ENCODE results near the gene MXRA7. TPM values are rescaled to one million over a fixed set of nuclear protein-coding genes. Genes with fewer than 3 reads are reported as not detected.

Gene MXRA7
- total RNA-seq, 8 experiments from 2014 or later = 19.7 to 214 (median 106) TPM

DNA sequence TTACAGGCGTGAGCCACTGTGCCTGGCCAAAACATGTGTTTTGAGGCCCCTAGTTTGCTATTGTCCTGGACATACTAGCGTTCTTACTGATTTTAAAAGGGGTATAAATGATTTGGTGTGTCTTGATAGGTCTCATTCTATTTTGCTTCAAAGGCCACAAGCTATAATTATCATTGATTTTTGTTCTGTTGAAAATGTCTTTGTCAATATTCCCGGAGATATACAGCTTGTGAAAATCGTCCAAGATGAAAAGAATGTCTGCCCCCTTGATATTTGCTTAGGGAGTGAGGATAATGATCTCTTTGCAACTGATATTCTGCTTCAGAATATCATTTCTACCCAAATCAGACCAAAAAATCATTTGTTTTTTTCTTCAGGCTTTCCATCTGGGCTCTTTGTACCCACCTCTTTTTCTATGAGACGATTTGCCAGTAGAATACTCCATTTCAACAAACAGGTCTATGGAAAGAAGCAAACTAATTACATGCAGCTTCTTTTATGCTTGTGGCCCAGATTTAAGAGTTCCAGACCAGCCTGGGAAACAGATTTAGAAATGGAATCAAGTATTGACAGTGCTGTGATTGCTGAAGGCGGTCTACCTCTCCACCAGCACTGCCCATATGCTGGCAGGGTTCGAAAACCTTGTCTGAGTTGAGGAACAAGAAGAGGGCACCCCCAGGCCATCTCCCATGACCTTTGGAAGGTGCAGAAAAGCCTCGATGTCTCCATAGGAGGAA is 53.1 kb downstream of the MXRA7 start:
- no peak for ATAC-seq (replicated peaks in 6 of 8)
- Histone ChIP-seq H3K27ac (no peak overlapping the region), H3K4me1 (replicated peaks in 1 of 2) (peaks cover 17 to 23% of the 10 kb centered on the region in 2 donors), H3K4me3 (no peak overlapping the region)
- WGBS, 10 experiments = 39 to 80% (median 68%) methylated on average over 3 to 8 of the region's 8 CpGs; no CpG with 5 or more reads in 1 of the 10 experiments
- in situ Hi-C loops (cut with MboI; ENCODE audit: low pct_unique_long_range_greater_than_20kb in 2 of 9, low sequenced_read_pairs in 9 of 9, unreplicated experiment in 9 of 9) = no loop called here

DNA sequence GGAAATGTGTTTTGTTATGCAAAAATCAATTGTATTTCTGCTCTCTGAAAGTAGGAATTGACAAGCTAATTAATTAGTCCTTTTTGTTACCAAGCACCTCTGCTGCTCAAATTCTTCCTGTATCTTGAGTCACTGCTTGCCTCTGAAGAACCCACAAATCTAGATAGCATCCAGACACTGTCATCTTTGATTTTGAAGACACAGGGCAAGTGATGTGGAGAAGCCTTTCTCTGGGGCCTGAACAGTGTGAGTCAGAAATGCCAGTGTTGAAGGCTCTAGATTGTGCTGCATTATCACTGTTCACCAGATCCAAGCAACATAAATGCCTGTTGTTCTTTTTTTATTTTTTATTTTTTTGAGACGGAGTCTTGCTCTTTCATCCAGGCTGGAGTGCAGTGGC is 56.4 kb downstream of the MXRA7 start:
- in situ Hi-C loops (cut with MboI; ENCODE audit: low pct_unique_long_range_greater_than_20kb in 2 of 9, low sequenced_read_pairs in 9 of 9, unreplicated experiment in 9 of 9) = no loop called here
- no peak for ATAC-seq (replicated peaks in 6 of 8)
- Histone ChIP-seq H3K27ac (no peak overlapping the region), H3K4me1 (replicated peaks in 1 of 2) (peaks cover 9 to 11% of the 10 kb centered on the region in 2 donors), H3K4me3 (no peak overlapping the region)
- WGBS, 10 experiments = 100% methylated on average over 1 of the region's 1 CpG; no CpG with 5 or more reads in 9 of the 10 experiments

DNA sequence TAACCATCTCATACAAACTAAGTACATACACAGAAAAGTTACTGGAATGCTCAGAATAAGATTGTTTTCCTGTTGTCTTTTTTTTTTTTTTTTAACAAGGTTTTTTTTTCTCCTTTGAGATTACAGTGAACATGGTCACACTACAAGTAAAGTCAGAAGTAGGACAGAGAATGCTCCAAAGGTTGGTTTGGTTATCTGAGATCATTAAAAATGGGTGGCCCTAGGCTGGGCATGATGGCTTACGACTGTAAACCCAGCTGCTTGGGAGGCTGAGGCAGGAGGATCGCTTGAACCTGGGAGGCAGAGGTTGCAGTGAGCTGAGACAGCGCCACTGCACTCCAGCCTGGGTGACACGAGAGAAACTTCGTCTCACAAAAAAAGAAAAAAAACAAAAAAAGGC is 60.3 kb downstream of the MXRA7 start:
- in situ Hi-C loops (cut with MboI; ENCODE audit: low pct_unique_long_range_greater_than_20kb in 2 of 9, low sequenced_read_pairs in 9 of 9, unreplicated experiment in 9 of 9) = no loop called here
- WGBS, 10 experiments = 49 to 100% (median 91%) methylated on average over 1 to 5 of the region's 5 CpGs

DNA sequence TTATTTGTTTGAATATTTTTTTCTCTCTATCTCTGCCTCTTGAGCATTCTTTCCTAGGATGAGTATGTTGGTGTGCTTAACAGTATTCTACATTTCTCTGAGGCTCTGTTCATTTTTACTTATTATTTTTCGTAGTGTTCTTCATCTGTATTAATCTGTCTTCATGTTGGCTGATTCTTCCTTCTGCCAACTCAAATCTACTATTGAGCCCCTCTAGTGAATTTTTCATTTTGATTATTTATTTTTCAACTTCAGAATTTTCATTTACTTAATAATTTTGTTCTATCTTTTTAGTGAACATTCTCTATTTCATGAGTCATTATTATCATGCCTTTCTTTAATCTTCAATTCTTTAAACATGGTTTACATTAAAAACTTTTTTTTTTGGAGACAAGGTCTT is 64.1 kb downstream of the MXRA7 start:
- Histone ChIP-seq H3K4me3 (no peak overlapping the region), H3K27ac (no peak overlapping the region), H3K4me1 (replicated peaks in 1 of 2) (no peaks in the 10 kb centered on the region)
- no peak for ATAC-seq (replicated peaks in 6 of 8)
- in situ Hi-C loops (cut with MboI; ENCODE audit: low pct_unique_long_range_greater_than_20kb in 2 of 9, low sequenced_read_pairs in 9 of 9, unreplicated experiment in 9 of 9) = no loop called here
- 0 to 90% (median 44%) methylated on average over 1 of the region's 1 CpG; no CpG with 5 or more reads in 1 of the 10 experiments for WGBS, 10 experiments

More for the DNA sequence above, 60.3 kb downstream of the MXRA7 start:
- no peak overlapping the region for H3K27ac ChIP-seq
- no peak for ATAC-seq (replicated peaks in 6 of 8)
- no peaks in the 10 kb centered on the region for H3K4me1 ChIP-seq (replicated peaks in 1 of 2)
- no peak overlapping the region for H3K4me3 ChIP-seq

DNA sequence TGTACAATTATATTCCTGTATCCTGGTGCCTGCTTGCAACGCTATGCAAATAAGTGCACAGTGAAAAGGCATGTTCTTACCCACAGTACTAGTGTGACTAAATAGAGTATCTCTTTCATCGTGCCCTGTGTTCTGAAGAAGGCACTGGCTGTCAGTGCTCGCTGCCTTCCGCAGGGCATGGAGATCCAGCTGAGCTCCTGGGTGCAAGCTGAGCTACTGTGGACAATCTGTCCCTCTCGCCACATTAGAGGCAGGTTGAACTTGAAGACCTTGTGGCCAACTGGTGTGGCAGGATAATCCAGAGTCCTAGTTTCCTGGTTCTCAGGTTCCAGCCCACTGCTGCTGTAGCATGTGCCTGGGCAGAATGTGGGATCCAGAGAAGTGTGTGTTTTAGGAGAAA is 65.3 kb downstream of the MXRA7 start:
- H3K27ac ChIP-seq = no peak overlapping the region
- peak in 2 of 8 experiments; percentile 20 to 37 for ATAC-seq (replicated peaks in 6 of 8)
- 53 to 100% (median 84%) methylated on average over 1 to 5 of the region's 5 CpGs; no CpG with 5 or more reads in 4 of the 10 experiments for WGBS, 10 experiments
- H3K4me3 ChIP-seq = no peak overlapping the region
- in situ Hi-C loops (cut with MboI; ENCODE audit: low pct_unique_long_range_greater_than_20kb in 2 of 9, low sequenced_read_pairs in 9 of 9, unreplicated experiment in 9 of 9) = no loop called here
- H3K4me1 ChIP-seq (replicated peaks in 1 of 2) = peaks cover 4 to 11% of the 10 kb centered on the region in 2 donors

DNA sequence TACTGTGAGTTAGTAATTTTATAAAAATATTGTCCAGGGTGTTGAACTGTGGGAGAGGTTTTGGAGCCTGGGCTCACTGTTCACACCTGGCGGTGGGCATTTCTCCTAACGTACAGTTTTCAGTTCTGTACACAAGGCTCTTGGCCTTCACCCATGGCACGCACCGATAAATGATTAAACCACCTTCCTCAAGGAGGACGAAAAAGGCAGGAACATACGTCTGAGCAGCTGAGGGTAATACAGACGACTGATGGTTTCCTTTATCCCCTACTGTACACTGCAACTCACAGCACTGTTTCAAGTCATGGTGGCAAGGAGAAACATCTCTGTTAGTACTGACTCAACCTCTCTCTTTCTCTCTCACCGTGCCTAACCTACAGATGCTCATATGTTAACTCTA is 65.8 kb downstream of the MXRA7 start:
- Histone ChIP-seq H3K4me3 (no peak overlapping the region), H3K27ac (no peak overlapping the region), H3K4me1 (replicated peaks in 1 of 2) (peaks cover 4 to 14% of the 10 kb centered on the region in 2 donors)
- in situ Hi-C loops (cut with MboI; ENCODE audit: low pct_unique_long_range_greater_than_20kb in 2 of 9, low sequenced_read_pairs in 9 of 9, unreplicated experiment in 9 of 9) = no loop called here
- WGBS, 10 experiments = 64 to 90% (median 79%) methylated on average over 2 to 7 of the region's 8 CpGs; no CpG with 5 or more reads in 1 of the 10 experiments
- no peak for ATAC-seq (replicated peaks in 6 of 8)

DNA sequence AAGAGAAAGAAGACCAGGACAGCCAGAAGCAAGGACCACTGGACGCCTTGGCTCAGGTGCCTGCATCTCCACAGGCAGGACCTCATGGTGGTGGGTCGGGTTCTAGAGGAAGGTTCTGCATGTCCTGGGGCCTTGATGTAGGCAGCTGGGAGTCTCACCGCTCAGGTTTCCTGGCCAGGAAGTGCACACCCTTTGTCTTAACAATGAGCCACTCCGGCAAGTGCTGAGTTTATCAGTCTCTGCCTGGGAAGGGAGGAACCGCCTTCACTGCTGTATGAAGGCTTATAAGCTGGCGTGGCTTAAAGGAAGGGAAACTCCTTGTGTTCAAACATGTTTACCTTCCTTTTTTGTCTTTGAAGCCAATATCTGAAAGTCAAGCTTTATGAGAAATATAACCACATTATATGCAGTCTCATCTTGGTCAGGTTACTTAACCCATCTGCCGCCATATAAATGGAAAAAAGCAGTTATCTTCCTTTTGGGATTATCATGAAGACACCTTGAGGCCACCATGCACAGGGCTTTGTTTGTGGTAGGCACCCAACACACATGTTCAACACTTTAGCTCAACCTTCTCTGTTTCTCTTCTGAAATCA is 67.1 kb downstream of the MXRA7 start, which contains the start of gene ST6GALNAC1:
TSS of gene ST6GALNAC1 (minus strand) at position 205 of the 596 bp plus-strand sequence. CDS start at position 86, 119 bp downstream.
- ATAC-seq (replicated peaks in 6 of 8) = peak in 2 of 8 experiments; percentile 65 to 91
- in situ Hi-C loops (cut with MboI; ENCODE audit: low pct_unique_long_range_greater_than_20kb in 2 of 9, low sequenced_read_pairs in 9 of 9, unreplicated experiment in 9 of 9) = no loop called here

DNA sequence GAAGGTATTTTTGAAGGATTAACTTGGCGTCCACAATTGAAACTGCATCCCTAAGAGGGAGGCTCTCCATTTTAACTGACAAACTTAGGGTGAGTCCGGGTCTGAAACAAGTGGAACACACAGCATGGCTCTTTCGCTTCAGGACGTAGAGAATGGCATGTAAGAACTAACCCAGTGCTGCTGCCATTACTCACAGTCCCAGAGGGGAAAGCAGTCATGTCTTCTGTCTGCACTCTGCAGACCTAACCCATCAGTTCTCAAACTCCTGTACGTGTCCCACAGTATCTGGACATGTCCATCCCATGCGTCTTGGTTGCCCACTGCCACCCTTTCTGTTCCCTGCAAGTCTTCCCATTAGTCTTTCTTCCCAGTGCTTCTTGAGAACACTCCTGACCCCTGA is 67.8 kb downstream of the MXRA7 start:
- WGBS, 10 experiments = 20 to 100% (median 73%) methylated on average over 1 to 5 of the region's 6 CpGs; no CpG with 5 or more reads in 1 of the 10 experiments
- Histone ChIP-seq H3K4me3 (no peak overlapping the region), H3K27ac (no peak overlapping the region), H3K4me1 (replicated peaks in 1 of 2) (peaks cover 4 to 14% of the 10 kb centered on the region in 2 donors)
- no peak for ATAC-seq (replicated peaks in 6 of 8)
- in situ Hi-C loops (cut with MboI; ENCODE audit: low pct_unique_long_range_greater_than_20kb in 2 of 9, low sequenced_read_pairs in 9 of 9, unreplicated experiment in 9 of 9) = no loop called here

More for the DNA sequence above, 67.1 kb downstream of the MXRA7 start, which contains the start of gene ST6GALNAC1:
- no peak within 1 kb of the TSS for H3K4me3 ChIP-seq
- no peak within 1 kb of the TSS for H3K27ac ChIP-seq
- peaks cover 4 to 14% of the 10 kb centered on the region in 2 donors for H3K4me1 ChIP-seq (replicated peaks in 1 of 2)
- 20 to 100% (median 71%) methylated on average over 1 to 6 of the region's 7 CpGs; no CpG with 5 or more reads in 3 of the 10 experiments for WGBS, 10 experiments

DNA sequence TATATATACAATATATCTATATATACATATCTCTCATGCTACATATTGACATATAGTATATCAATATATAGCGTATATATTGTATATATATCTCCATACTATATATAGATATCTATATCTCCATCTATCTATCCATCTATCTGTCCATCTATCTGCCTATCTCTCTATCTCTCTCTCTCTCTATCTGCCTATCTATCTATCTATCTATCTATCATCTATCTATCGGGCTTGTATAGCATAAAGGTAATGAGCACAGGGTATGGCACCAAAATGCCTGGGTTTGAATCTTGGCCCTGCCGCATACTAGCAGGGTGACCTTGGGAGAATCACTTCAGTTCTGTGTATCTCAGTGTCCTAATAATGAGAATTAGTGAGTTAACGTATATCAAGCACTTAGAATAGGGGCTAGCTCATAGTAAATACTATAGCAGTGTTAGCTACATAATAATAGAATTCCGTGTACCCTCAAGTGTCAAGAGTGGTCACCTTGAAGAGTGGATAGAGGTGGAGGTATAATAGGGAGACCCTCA is 68.7 kb downstream of the MXRA7 start:
- H3K27ac ChIP-seq = no peak overlapping the region
- ATAC-seq (replicated peaks in 6 of 8) = no peak
- peaks cover 4 to 16% of the 10 kb centered on the region in 2 donors for H3K4me1 ChIP-seq (replicated peaks in 1 of 2)
- in situ Hi-C loops (cut with MboI; ENCODE audit: low pct_unique_long_range_greater_than_20kb in 2 of 9, low sequenced_read_pairs in 9 of 9, unreplicated experiment in 9 of 9) = no loop called here
- H3K4me3 ChIP-seq = no peak overlapping the region
- WGBS, 10 experiments = 53 to 100% (median 80%) methylated on average over 1 to 4 of the region's 5 CpGs; no CpG with 5 or more reads in 2 of the 10 experiments

DNA sequence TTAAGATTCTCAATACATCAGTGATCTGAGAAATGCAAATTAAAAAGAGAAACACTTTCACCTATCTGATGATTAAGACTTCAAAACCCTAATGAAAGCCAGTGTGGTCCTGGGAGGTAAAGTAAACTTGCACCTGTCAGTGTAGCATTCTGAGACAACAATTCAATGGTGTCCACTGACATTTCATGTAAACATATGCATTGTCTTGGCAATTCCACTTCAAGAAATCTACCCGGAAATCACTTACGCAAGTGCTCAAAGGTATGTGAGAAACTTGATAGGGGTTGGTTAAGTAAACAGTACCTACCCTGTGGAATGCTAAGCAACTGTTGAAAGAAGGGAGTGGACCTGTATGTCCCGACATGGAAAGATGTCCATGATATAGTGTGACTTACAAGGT is 69.3 kb downstream of the MXRA7 start:
- ATAC-seq (replicated peaks in 6 of 8) = no peak
- 35 to 93% (median 80%) methylated on average over 2 to 3 of the region's 3 CpGs; no CpG with 5 or more reads in 3 of the 10 experiments for WGBS, 10 experiments
- Histone ChIP-seq H3K4me1 (replicated peaks in 1 of 2) (peaks cover 6 to 16% of the 10 kb centered on the region in 2 donors), H3K4me3 (no peak overlapping the region), H3K27ac (no peak overlapping the region)
- in situ Hi-C loops (cut with MboI; ENCODE audit: low pct_unique_long_range_greater_than_20kb in 2 of 9, low sequenced_read_pairs in 9 of 9, unreplicated experiment in 9 of 9) = no loop called here

DNA sequence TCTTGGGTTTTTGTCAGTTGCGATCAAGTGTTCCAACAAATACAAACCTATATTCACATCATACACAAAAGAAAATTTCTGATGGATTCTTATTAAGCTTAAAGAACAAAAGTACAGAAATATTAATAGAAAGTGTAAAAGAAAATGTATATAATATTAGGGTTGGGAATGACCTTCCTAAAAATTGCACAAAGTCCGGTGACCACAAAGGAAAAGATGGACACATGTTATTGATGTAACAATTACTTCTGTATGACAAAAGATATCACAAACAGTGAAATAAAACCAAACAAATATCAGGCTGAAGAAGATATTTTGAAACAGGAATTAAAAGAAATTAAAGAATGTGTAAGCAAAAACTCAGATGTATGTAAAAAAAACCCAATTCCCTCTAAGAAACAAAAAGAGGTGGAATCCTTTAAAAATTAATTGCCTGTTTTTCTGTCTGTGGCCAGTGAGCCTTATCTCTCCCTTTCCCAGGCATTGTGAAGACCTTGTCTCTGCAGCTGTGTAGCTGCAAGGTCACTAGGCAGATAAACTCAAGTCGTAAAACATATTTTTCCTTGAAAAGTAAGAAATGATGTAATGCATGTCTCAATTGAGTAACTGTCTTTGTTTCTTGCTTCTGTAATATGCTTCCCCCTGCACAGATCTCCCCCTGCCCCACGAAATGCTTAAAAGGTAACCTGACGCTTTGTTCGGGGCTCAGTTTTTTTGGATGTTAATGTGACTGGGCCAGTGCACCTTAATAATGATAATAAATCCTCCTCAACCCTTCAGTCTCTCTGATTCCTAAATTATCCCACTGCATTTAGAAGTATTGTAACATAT is 70.0 kb downstream of the MXRA7 start:
- Histone ChIP-seq H3K4me3 (no peak overlapping the region), H3K4me1 (replicated peaks in 1 of 2) (peaks cover 11 to 16% of the 10 kb centered on the region in 2 donors), H3K27ac (no peak overlapping the region)
- no peak for ATAC-seq (replicated peaks in 6 of 8)
- 18 to 90% (median 65%) methylated on average over 2 to 6 of the region's 6 CpGs for WGBS, 10 experiments
- in situ Hi-C loops (cut with MboI; ENCODE audit: low pct_unique_long_range_greater_than_20kb in 2 of 9, low sequenced_read_pairs in 9 of 9, unreplicated experiment in 9 of 9) = no loop called here

DNA sequence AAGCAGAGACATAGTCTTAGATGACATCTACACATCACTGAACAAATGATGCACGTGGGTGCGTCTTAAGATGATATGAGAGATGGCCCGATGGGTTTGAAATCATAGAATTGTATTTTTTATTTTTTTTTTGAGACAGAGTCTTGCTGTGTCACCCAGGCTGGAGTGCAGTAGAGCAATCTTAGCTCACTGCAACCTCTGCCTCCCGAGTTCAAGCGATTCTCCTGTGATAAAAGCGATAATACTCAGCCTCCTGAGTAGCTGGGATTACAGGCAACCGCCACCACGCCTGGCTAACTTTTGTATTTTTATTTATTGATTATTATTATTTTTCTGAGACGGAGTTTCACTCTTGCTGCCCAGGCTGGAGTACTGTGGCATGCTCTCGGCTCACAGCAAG is 72.5 kb downstream of the MXRA7 start:
- peaks cover 11 to 16% of the 10 kb centered on the region in 2 donors for H3K4me1 ChIP-seq (replicated peaks in 1 of 2)
- no peak for ATAC-seq (replicated peaks in 6 of 8)
- no peak overlapping the region for H3K27ac ChIP-seq
- in situ Hi-C loops (cut with MboI; ENCODE audit: low pct_unique_long_range_greater_than_20kb in 2 of 9, low sequenced_read_pairs in 9 of 9, unreplicated experiment in 9 of 9) = no loop called here
- 74 to 100% (median 91%) methylated on average over 3 to 10 of the region's 10 CpGs for WGBS, 10 experiments
- no peak overlapping the region for H3K4me3 ChIP-seq

Data from motor neuron (in vitro differentiated cells).